Esophagus squamous epithelium (tissue), 5 donors: ENCODE measurements around the gene ATP6V0E2. TPM values are rescaled to one million over a fixed set of nuclear protein-coding genes. Genes with fewer than 3 reads are reported as not detected.

ENCODE experiments used
- DNase-seq: peaks from one replicate; lab custom pipeline; 2025; lab: John Stamatoyannopoulos, UW
- H3K27ac ChIP-seq, 4 donors: fragments of 200-600 bp; sonication (generic); one replicate each; pipeline ENCODE4 v1.5.1; 2016 to 2019; ENCODE audit warnings: mild to moderate bottlenecking in 1 of 4
- H3K27me3 ChIP-seq, 4 donors: fragments of 200-600 bp; sonication (generic); 1 replicate in 3 of 4; 2 replicates in 1 of 4; pipeline versions ENCODE4 v1.5.1 to v1.6.0; 2017 to 2021; ENCODE audit warnings: antibody characterized with exemption in 1 of 4
- H3K36me3 ChIP-seq, 3 donors: fragments of 200-600 bp; sonication (generic); one replicate each; pipeline ENCODE4 v1.5.1; 2016 to 2019
- H3K4me1 ChIP-seq, 3 donors: fragments of 200-600 bp; sonication (generic); one replicate each; pipeline ENCODE4 v1.5.1; 2017 to 2019
- H3K4me3 ChIP-seq, 4 donors: fragments of 200-600 bp; sonication (generic); 1 replicate in 3 of 4; 2 replicates in 1 of 4; pipeline ENCODE4 v1.5.1; 2016 to 2019; ENCODE audit warnings: mild to moderate bottlenecking in 2 of 4, moderate library complexity in 1 of 4
- H3K9me3 ChIP-seq, 3 donors: fragments of 200-600 bp; sonication (generic); one replicate each; pipeline ENCODE4 v1.5.1; 2016 to 2019
- CTCF ChIP-seq, 6 experiments: fragments of 450-650 bp in 4 of 6; fragments of 200-600 bp in 2 of 6; sonication (generic) in 2 of 6; IDR thresholded peaks; one replicate each; pipeline ENCODE4 v1.5.1; 2016 to 2019; ENCODE audit warnings: antibody characterized with exemption in 6 of 6, mild to moderate bottlenecking in 4 of 6, moderate library complexity in 4 of 6
- POLR2A ChIP-seq, 4 donors: fragments of 450-650 bp; IDR thresholded peaks; one replicate each; pipeline ENCODE4 v1.6.1; 2017; ENCODE audit warnings: antibody characterized with exemption in 4 of 4, mild to moderate bottlenecking in 4 of 4, moderate library complexity in 3 of 4
- WGBS, 2 donors: methylation state at CpG; one replicate each; pipeline ENCODE4 v1.1.5; 2018; 5-methylcytosine and 5-hydroxymethylcytosine counted together
- intact Hi-C: fragments of 100-400 bp; cut with DNase I; formaldehyde crosslinking; loops from one replicate; pipeline ENCODE4 v1.15.0; 2022
- total RNA-seq, 4 donors: library from RNA; depleted of rRNA; stranded (reverse); fragments of >200 nt; gene quantifications; one replicate each; pipeline ENCODE4 v1.1.0, GENCODE V29; 2016
- donor health status: DM: yes; HTN: yes; CAD: no.

The ATP6V0E2 gene
- total RNA-seq, 4 donors from 2014 or later: 5.1 to 22.9 (median 8.2) TPM

DNA sequence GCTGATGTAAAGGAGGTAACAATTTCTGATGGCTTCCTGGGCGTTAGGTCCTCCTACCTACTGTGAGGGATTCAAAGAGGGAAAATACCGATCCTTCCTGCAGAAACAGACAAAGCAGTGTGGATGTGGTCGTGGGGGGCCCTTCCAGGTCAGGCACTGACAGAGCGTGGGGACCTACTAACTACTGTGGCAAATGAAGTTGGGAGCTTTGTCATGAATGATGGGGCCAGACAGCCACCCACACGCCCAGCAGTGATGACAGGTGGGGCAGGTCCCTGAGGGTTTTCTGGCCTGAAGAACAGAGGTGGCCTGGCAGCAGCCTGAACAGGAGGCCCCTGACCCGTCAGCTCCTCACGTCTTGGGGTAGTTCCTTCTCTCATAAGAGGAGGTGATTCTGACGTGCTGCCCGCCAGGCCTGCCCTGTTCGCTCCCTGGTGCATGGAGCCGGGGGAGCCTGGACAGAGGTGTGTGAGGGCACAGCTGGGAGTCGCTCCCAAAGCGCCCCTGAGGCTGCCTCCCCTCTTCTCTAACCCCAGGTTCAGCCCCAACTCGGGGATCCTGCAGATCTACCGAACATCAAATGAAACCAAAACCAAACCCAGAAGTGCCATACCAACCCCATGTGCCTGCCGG is 4.2 kb downstream of the ATP6V0E2 start:
- no peak for DNase-seq
- 75 to 82% methylated on average over 6 to 7 of the region's 16 CpGs for WGBS, 2 donors
- H3K27ac ChIP-seq: no peak overlapping the region

GRCh38 chr7:149878523-149878921 is 4.8 kb downstream of the ATP6V0E2 start:
- intact Hi-C loops: no loop called here
- H3K9me3 ChIP-seq: no peaks in the 10 kb centered on the region
- no peak for DNase-seq
- H3K36me3 ChIP-seq: peaks cover 0 to 3% (median 0%) of the 10 kb centered on the region in 3 donors
- peaks cover 5 to 44% (median 15%) of the 10 kb centered on the region in 3 donors for H3K4me1 ChIP-seq
- TF ChIP-seq CTCF (IDR thresholded peaks at IDR 0.05): no peak
- no peak for TF ChIP-seq POLR2A (IDR thresholded peaks at IDR 0.05)
- no peak overlapping the region for H3K27ac ChIP-seq
- no peak overlapping the region for H3K4me3 ChIP-seq
- H3K27me3 ChIP-seq: no peaks in the 10 kb centered on the region
- 100% methylated on average over 3 of the region's 13 CpGs; no CpG with 5 or more reads in 1 of the 2 donors for WGBS, 2 donors

More for the DNA sequence above, 4.2 kb downstream of the ATP6V0E2 start:
- intact Hi-C loops: no loop called here
- no peak overlapping the region for H3K4me3 ChIP-seq
- H3K36me3 ChIP-seq: peaks cover 0 to 3% (median 0%) of the 10 kb centered on the region in 3 donors
- peaks cover 5 to 44% (median 16%) of the 10 kb centered on the region in 3 donors for H3K4me1 ChIP-seq
- H3K27me3 ChIP-seq: no peaks in the 10 kb centered on the region
- H3K9me3 ChIP-seq: no peaks in the 10 kb centered on the region
- no peak for TF ChIP-seq CTCF (IDR thresholded peaks at IDR 0.05)
- TF ChIP-seq POLR2A (IDR thresholded peaks at IDR 0.05): no peak

DNA sequence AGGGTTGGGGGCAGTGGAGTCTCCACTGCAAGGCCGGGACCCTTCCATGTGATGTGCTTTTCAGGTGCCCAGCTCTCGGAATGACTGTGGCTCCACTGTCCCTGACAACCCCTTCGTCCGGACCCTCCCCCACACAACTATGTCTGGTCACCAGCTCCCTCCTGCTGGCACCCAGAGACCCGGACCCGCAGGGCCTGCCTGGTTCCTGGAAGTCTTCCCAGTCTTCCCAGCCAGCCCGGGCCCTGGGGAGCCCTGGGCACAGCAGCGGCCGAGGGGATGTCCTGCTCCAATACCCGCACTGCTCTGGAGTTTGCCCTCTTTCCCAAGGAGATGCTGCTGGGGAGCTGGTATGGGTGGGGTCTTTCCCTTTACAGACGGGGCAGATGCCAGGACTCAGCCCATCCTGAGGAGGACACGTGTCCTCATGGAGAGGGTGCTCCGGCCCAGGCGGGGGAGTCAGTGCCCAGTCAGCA is 5.5 kb downstream of the ATP6V0E2 start:
- no peak overlapping the region for H3K27ac ChIP-seq
- H3K4me3 ChIP-seq: no peak overlapping the region
- TF ChIP-seq POLR2A (IDR thresholded peaks at IDR 0.05) (no peak), CTCF (IDR thresholded peaks at IDR 0.05) (no peak)
- no peak for DNase-seq
- H3K9me3 ChIP-seq: no peaks in the 10 kb centered on the region
- intact Hi-C loops: no loop called here
- H3K27me3 ChIP-seq: no peaks in the 10 kb centered on the region
- 83% methylated on average over 7 of the region's 14 CpGs; no CpG with 5 or more reads in 1 of the 2 donors for WGBS, 2 donors
- peaks cover under 1 to 46% (median 12%) of the 10 kb centered on the region in 3 donors for H3K4me1 ChIP-seq
- H3K36me3 ChIP-seq: peaks cover 0 to 3% (median 0%) of the 10 kb centered on the region in 3 donors

DNA sequence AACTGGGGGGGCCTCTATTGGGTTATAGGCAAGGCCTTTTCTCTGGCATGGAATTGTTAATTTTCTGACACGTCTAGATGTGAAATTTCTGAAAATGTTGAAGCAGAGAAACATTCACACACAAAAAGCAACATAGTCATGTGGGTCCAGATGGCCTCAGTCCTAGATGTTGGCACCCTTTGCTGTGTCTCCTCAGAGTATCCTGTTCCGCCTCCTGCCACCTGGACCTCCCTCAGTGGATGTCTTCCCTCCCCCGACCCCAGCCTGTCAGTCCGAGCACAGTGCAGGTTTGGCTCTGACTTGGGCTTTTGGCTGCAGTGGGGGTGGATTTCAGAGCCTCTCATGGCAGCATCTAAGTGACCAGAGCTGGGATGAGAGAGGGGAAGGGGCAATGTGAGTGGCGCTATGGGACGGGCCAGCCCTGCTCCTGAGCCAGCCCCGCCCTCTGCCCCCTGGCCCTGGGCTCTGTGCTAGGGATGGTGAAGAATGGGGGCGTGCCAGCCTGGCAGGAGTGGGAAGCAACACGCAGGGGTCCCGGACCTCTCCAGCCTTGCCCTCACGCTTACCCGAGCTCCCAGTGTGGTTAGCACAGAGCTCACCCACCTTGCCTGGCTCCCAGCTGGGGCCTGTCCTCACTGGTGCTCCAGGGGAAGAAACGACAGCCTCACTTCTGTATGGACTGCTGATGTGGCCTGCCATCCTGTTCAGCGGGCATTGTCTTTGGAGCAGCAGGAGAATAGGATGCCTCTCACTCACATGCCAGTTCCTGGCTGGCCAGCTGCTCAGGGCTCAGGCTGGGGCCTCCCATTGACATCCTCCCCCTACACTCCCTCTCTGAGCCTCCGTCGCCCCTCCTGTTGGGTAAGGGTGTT is 6.2 kb downstream of the ATP6V0E2 start:
- intact Hi-C loops: no loop called here

More for the DNA sequence above, 6.2 kb downstream of the ATP6V0E2 start:
- Histone ChIP-seq H3K9me3 (no peaks in the 10 kb centered on the region), H3K4me3 (no peak overlapping the region), H3K36me3 (peaks cover 0 to 3% (median 0%) of the 10 kb centered on the region in 3 donors), H3K27me3 (no peaks in the 10 kb centered on the region), H3K4me1 (peaks cover 0 to 41% (median 7%) of the 10 kb centered on the region in 3 donors), H3K27ac (no peak overlapping the region)
- no peak for DNase-seq
- WGBS, 2 donors: 71 to 83% methylated on average over 6 to 9 of the region's 16 CpGs
- TF ChIP-seq CTCF (IDR thresholded peaks at IDR 0.05) (no peak), POLR2A (IDR thresholded peaks at IDR 0.05) (no peak)
